ENCODE results near the gene RGSL1.
"Not testable (repeated sequence)": the region's sequence is repeated elsewhere in the genome, so short reads cannot be mapped to it uniquely, and the experiment has no call there.

RGSL1 gene

DNA sequence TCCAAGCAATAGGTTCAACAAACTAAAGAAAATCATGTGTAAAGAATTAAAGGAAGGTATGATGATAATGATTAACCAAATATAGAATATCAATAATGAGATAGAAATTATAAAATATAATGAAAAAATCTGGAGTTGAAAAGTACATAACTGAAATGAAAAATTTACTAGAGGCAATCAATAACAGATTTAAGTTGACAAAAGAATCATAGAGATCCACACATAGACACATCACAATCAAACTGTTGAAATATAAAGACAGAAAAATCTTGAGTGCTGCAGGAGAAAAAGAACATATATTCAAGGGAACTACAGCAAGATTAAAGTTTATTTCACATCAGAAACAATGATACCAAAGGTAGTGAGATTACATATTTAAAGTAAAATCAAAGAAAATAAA is 75.4 kb downstream of the RGSL1 start:
- TF ChIP-seq, protein P1, sequence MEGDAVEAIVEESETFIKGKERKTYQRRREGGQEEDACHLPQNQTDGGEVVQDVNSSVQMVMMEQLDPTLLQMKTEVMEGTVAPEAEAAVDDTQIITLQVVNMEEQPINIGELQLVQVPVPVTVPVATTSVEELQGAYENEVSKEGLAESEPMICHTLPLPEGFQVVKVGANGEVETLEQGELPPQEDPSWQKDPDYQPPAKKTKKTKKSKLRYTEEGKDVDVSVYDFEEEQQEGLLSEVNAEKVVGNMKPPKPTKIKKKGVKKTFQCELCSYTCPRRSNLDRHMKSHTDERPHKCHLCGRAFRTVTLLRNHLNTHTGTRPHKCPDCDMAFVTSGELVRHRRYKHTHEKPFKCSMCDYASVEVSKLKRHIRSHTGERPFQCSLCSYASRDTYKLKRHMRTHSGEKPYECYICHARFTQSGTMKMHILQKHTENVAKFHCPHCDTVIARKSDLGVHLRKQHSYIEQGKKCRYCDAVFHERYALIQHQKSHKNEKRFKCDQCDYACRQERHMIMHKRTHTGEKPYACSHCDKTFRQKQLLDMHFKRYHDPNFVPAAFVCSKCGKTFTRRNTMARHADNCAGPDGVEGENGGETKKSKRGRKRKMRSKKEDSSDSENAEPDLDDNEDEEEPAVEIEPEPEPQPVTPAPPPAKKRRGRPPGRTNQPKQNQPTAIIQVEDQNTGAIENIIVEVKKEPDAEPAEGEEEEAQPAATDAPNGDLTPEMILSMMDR (conservative IDR thresholded peaks at IDR 0.05; ENCODE audit: low read depth, low read length): no peak
- H3K4me3 ChIP-seq (ENCODE audit: low read depth, low read length): no peak overlapping the region
- no peak for DNase-seq (ENCODE audit: low read depth)

DNA sequence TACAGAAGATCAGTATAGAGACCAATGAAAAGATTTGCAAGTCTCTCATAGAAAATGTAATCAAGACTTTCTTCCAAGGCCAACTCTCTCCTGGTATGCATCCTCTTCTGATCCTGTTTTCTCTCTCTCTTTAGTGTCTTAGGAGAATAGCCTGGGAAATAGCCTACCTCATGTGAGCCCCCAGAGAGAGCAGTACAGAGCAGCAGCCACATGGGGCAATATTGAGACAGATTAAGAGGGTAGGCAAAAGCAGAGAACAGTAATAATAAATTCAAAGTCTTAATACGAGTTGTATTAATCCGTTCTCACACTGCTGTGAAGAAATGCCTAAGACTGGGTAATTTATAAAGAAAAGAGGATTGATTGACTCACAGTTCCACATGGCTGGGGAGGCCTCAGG is 77.7 kb downstream of the RGSL1 start:
- no peak for DNase-seq (ENCODE audit: low read depth)
- no peak overlapping the region for H3K4me3 ChIP-seq (ENCODE audit: low read depth, low read length)
- TF ChIP-seq, protein P1 (conservative IDR thresholded peaks at IDR 0.05; ENCODE audit: low read depth, low read length): peak; percentile 29

DNA sequence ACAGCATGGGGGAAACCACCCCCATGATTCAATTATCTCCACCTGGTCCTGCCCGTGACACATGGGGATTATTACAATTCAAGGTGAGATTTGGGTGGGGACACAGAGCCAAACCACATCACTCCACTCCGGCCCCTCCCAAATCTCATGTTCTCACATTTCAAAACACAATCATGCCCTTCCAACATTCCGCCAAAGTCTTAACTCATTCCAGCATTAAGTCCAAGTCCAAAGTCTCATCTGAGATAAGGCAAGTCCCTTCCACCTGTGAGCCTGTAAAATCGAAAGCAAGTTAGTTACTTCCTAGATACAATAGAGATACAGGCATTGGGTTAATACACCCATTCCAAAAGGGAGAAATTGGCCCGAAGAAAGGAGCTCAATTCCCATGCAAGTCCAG is 78.3 kb downstream of the RGSL1 start:
- not testable (repeated sequence) for DNase-seq (ENCODE audit: low read depth); H3K4me3 ChIP-seq (ENCODE audit: low read depth, low read length)

DNA sequence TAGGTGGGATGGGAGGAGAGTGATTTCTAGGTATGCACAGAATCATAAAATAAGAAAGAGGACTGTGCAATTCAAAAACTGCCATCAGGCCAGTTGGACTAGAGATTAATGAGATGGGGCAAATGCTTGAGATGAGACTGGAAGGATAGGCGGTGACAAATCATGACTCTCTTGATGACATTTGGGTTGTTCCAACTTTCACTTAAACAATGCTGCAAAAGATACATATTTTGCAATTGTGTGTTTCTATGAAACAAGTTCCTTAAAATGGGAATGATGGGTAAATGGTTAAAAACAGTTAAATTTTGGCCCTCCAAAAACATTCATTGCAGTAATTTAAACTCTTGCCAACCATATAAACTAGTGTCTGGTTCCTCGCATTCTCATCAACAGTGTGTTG is 84.0 kb downstream of the RGSL1 start:
- no peak overlapping the region for H3K4me3 ChIP-seq (ENCODE audit: low read depth, low read length)
- TF ChIP-seq, protein P1 (conservative IDR thresholded peaks at IDR 0.05; ENCODE audit: low read depth, low read length): no peak
- no peak for DNase-seq (ENCODE audit: low read depth)

DNA sequence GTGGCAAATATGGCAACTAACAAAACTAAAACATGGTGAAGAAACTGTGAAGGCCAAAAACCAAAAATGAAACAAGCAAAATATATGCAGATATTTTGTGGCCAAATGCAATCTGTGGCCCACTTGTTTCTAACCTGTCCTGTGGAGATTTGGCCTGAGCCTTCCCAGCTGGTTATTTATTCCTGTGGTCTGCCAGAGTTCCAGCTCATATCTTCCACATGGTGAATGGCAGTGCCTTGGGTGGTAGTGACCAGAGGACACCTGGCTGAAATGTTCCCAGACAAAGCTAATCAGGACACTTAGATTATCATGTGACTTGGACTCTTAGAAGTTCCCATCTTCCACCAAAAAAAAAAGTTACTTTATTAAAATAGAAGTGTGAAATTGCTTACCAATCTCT is 99.4 kb downstream of the RGSL1 start:
- no peak for DNase-seq (ENCODE audit: low read depth)
- TF ChIP-seq, protein P1 (conservative IDR thresholded peaks at IDR 0.05; ENCODE audit: low read depth, low read length): no peak
- no peak overlapping the region for H3K4me3 ChIP-seq (ENCODE audit: low read depth, low read length)

DNA sequence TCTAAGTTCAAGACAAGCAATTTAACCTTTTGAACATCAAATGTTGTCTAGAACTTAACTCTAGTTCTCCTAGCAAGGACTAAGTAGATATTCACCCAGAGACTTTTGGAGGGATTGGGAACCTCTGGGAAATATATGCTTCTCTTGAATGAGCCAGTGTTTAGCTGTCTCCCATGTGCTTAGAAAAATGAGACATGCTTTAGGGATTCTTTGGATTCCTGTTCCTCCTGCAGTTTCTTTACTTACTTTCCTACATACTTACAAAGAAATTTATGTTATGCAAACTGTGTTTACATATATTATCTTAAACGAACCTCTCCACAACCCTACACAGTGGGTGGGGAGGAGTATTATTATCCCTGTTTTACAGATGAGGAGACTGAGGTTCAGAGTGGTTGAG is 99.9 kb downstream of the RGSL1 start:
- TF ChIP-seq, protein P1 (conservative IDR thresholded peaks at IDR 0.05; ENCODE audit: low read depth, low read length): no peak
- DNase-seq (ENCODE audit: low read depth): peak; percentile 13
- no peak overlapping the region for H3K4me3 ChIP-seq (ENCODE audit: low read depth, low read length)

DNA sequence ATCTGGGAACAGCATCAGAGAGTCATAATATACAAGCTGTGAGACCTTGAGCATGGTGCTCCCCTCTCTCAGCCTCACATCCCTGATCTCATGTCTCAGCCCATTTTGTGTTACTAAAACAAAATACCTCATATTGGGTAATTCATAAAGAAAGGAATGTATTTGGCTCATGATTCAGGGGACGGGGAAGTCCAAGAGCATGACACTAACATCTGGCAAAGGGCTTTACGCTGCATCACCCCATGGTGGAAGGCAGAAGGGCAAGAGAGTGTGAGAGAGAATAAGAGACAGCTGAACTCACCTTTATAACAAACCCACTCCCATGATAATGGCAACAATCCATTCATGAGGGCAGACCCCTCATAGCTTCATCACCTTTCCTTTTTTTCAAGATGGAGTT is 102.6 kb downstream of the RGSL1 start:
- TF ChIP-seq, protein P1 (conservative IDR thresholded peaks at IDR 0.05; ENCODE audit: low read depth, low read length): no peak
- DNase-seq (ENCODE audit: low read depth): peak; percentile 26
- H3K4me3 ChIP-seq (ENCODE audit: low read depth, low read length): no peak overlapping the region

DNA sequence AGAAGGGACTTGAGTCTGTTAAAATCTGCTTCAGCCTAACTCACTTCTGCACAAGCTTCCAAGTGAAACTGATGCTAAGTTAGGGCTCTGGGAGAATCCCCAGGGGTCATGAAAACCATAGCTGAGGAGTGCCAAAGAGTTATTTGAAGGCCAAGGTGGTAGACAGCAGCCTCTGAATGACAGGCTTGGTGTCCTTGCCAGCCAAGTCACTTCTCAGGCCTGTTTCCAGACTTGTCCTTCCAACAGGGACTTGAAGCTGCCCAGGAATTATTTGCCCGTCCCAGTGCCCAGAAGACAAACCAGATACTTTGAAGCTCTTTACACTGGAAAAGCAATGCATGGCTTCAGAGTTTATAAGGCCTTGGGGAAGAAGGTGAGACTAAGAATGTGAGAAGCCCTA is 105.5 kb downstream of the RGSL1 start:
- DNase-seq (ENCODE audit: low read depth): no peak
- no peak overlapping the region for H3K4me3 ChIP-seq (ENCODE audit: low read depth, low read length)
- TF ChIP-seq, protein P1 (conservative IDR thresholded peaks at IDR 0.05; ENCODE audit: low read depth, low read length): no peak
